GM12872 (cell line): ENCODE data around the gene CYTIP.

Experiments used
- CTCF ChIP-seq: IDR thresholded peaks from 3 replicates; pipeline ENCODE4 v1.5.1; 2011; ENCODE audit warnings: low read depth, mild to moderate bottlenecking, low read length, moderate library complexity; ENCODE audit not compliant: insufficient read depth

CYTIP gene

GRCh38 chr2:157420771-157421323 is 23.0 kb downstream of the CYTIP start:
- no peak for TF ChIP-seq CTCF

DNA sequence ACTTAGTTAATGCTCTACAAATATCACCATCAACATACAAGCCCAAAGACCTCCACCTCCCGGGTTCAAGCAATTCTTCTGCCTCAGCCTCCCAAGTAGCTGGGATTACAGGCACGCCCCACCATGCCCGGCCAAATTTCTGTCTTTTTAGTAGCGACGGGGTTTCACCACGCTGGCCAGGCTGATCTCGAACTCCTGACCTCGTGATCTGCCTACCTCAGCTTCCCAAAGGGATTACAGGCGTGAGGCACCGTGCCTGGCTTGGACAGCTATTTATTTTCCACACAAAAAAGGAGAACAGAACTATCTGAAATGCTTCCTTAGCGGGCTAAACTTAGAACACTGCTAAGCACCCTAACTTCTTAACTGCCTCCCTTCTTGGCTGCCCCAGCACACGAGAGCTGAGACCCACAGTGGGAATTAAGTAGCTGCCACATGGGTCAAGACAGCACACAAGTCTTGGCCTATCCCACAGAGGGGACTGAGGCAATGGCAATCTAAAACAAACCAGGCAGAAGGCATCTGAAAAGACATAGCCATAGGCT is 24.8 kb downstream of the CYTIP start:
- no peak for TF ChIP-seq CTCF

- no peak for TF ChIP-seq CTCF
Observed at GRCh38 chr2:157418239-157418641, 25.6 kb downstream of the CYTIP start.

DNA sequence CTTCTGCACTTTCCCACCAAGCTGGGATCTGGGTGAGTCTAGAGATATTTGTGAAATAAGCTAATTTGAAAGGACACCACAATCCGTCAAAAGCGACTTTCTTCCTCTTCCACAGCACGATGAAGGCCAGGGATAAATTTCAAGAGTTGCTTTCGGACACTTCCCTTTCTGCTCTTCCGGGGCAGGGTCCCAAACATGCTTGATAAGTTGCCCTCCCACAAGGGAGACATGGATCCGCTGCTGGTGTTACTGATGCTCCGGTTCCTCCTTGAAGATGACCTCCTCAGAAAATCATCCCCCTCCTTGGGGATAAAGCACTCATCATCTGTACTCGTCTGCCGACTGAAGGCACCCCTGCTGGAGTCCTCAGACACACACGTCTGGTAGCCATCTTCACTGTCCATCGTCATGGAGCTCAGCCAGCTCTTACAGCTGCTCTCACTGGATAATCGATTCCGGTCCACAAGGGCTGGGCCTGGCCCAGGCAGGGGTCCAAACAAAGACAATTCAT is 28.2 kb downstream of the CYTIP start:
- no peak for TF ChIP-seq CTCF

DNA sequence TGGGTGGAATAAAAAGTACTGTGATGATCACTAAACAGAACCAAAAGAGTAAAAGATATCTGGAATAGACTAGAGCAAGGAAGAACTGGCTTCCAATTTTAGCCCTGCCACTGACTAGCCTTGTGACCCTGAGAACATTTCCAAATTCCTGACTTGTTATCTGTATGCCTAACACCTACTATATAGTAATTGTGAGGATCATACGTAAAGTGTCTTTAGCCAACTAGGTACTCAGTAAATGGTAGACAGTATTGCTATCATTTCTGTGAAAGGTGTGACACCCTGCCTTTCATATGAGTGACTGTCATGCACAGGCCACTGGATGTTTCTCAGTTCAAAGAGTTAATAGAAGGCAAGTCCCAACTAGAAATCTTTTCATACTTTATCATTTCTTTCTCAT is 29.8 kb downstream of the CYTIP start:
- no peak for TF ChIP-seq CTCF

DNA sequence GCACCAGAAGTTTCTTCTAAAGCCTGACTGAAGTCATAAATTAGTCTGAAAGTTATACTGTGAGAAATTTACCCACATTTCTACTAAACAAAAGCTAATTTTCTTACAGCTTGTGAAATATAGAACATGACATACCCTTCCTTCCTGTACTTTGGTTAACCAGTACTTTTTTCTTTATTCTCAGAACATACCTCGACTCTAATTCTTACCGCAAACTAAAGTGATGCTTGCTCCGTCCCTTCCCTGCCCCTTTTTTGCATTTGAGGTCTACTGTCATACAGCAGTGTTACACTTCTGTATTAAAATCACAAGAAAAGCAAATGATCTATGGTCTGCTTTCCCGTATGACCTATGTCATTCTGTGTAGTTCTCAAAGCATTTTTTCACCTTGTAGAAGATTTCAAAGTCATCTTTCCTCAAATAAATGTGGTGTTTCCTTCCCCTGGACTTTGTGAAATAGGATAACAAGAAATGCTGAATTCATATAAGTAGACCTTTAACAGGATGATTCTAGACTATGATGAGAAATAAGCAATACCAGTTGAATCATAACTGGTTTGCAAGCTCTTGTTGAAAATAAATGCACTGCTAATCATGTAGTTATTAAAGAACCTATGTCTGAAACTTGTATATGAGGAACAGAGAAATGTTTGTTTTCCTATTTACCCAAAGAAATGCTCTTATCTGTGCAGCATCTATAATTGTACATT is 30.4 kb downstream of the CYTIP start:
- TF ChIP-seq CTCF = no peak

GRCh38 chr2:157411624-157412336 is 32.1 kb downstream of the CYTIP start:
- TF ChIP-seq CTCF = no peak
